ENCODE data around the gene SRY.
"Not testable (repeated sequence)": the region's sequence is repeated elsewhere in the genome, so short reads cannot be mapped to it uniquely, and the experiment has no call there.

SRY gene

GRCh38 chrY:2787600-2787999 is at the start of gene SRY:
SRY (minus strand) TSS chrY:2787682; CDS start chrY:2787603, 79 bp downstream.
- H3K9ac ChIP-seq (ENCODE audit: low read depth, low read length): no peak within 1 kb of the TSS
- no peaks in the 10 kb centered on the region for H3K4me1 ChIP-seq (ENCODE audit: control insufficient read depth, insufficient read depth, low read length)
- H3K36me3 ChIP-seq (ENCODE audit: control insufficient read depth, insufficient read depth, low read length): no peaks in the 10 kb centered on the region
- no peaks in the 10 kb centered on the region for H3K27me3 ChIP-seq (ENCODE audit: control insufficient read depth, insufficient read depth, low read length)
- no peak within 1 kb of the TSS for H3K27ac ChIP-seq (ENCODE audit: low read depth, low read length)
- H3K9me3 ChIP-seq (ENCODE audit: control insufficient read depth, insufficient read depth, low read length): no peaks in the 10 kb centered on the region
- H3K4me3 ChIP-seq (ENCODE audit: low read depth, low read length): no peak within 1 kb of the TSS

- H3K27me3 ChIP-seq (ENCODE audit: control insufficient read depth, insufficient read depth, low read length): no peaks in the 10 kb centered on the region
- no peak overlapping the region for H3K4me3 ChIP-seq (ENCODE audit: low read depth, low read length)
- no peak overlapping the region for H3K9ac ChIP-seq (ENCODE audit: low read depth, low read length)
- no peaks in the 10 kb centered on the region for H3K36me3 ChIP-seq (ENCODE audit: control insufficient read depth, insufficient read depth, low read length)
- H3K27ac ChIP-seq (ENCODE audit: low read depth, low read length): no peak overlapping the region
- no peaks in the 10 kb centered on the region for H3K4me1 ChIP-seq (ENCODE audit: control insufficient read depth, insufficient read depth, low read length)
- H3K9me3 ChIP-seq (ENCODE audit: control insufficient read depth, insufficient read depth, low read length): no peaks in the 10 kb centered on the region
These were observed 49.6 kb upstream of the SRY start for GRCh38 chrY:2837078-2837477.

- no peaks in the 10 kb centered on the region for H3K27me3 ChIP-seq (ENCODE audit: control insufficient read depth, insufficient read depth, low read length)
- H3K9ac ChIP-seq (ENCODE audit: low read depth, low read length): no peak overlapping the region
- H3K36me3 ChIP-seq (ENCODE audit: control insufficient read depth, insufficient read depth, low read length): no peaks in the 10 kb centered on the region
- H3K9me3 ChIP-seq (ENCODE audit: control insufficient read depth, insufficient read depth, low read length): no peaks in the 10 kb centered on the region
- H3K27ac ChIP-seq (ENCODE audit: low read depth, low read length): no peak overlapping the region
- H3K4me3 ChIP-seq (ENCODE audit: low read depth, low read length): no peak overlapping the region
- no peaks in the 10 kb centered on the region for H3K4me1 ChIP-seq (ENCODE audit: control insufficient read depth, insufficient read depth, low read length)
These were observed 47.7 kb upstream of the SRY start for GRCh38 chrY:2835230-2835629.

- Histone ChIP-seq H3K36me3 (ENCODE audit: control insufficient read depth, insufficient read depth, low read length) (no peaks in the 10 kb centered on the region), H3K9me3 (ENCODE audit: control insufficient read depth, insufficient read depth, low read length) (no peaks in the 10 kb centered on the region), H3K27me3 (ENCODE audit: control insufficient read depth, insufficient read depth, low read length) (no peaks in the 10 kb centered on the region), H3K9ac (ENCODE audit: low read depth, low read length) (no peak overlapping the region), H3K4me1 (ENCODE audit: control insufficient read depth, insufficient read depth, low read length) (no peaks in the 10 kb centered on the region), H3K27ac (ENCODE audit: low read depth, low read length) (no peak overlapping the region), H3K4me3 (ENCODE audit: low read depth, low read length) (no peak overlapping the region)
These were observed 41.0 kb upstream of the SRY start for GRCh38 chrY:2828497-2828896.

- Histone ChIP-seq H3K27ac (ENCODE audit: low read depth, low read length) (no peak overlapping the region), H3K4me1 (ENCODE audit: control insufficient read depth, insufficient read depth, low read length) (no peaks in the 10 kb centered on the region), H3K9ac (ENCODE audit: low read depth, low read length) (no peak overlapping the region), H3K4me3 (ENCODE audit: low read depth, low read length) (no peak overlapping the region), H3K27me3 (ENCODE audit: control insufficient read depth, insufficient read depth, low read length) (no peaks in the 10 kb centered on the region), H3K9me3 (ENCODE audit: control insufficient read depth, insufficient read depth, low read length) (no peaks in the 10 kb centered on the region), H3K36me3 (ENCODE audit: control insufficient read depth, insufficient read depth, low read length) (no peaks in the 10 kb centered on the region)
These were observed 37.0 kb upstream of the SRY start for GRCh38 chrY:2824471-2824870.

GRCh38 chrY:2817146-2817896 is 29.8 kb upstream of the SRY start:
- H3K27ac ChIP-seq (ENCODE audit: low read depth, low read length); H3K4me3 ChIP-seq (ENCODE audit: low read depth, low read length); H3K4me1 ChIP-seq (ENCODE audit: control insufficient read depth, insufficient read depth, low read length); H3K36me3 ChIP-seq (ENCODE audit: control insufficient read depth, insufficient read depth, low read length); H3K27me3 ChIP-seq (ENCODE audit: control insufficient read depth, insufficient read depth, low read length); H3K9ac ChIP-seq (ENCODE audit: low read depth, low read length); H3K9me3 ChIP-seq (ENCODE audit: control insufficient read depth, insufficient read depth, low read length): not testable (repeated sequence)

GRCh38 chrY:2800246-2800645 is 12.8 kb upstream of the SRY start:
- no peaks in the 10 kb centered on the region for H3K4me1 ChIP-seq (ENCODE audit: control insufficient read depth, insufficient read depth, low read length)
- H3K4me3 ChIP-seq (ENCODE audit: low read depth, low read length): no peak overlapping the region
- H3K27ac ChIP-seq (ENCODE audit: low read depth, low read length): no peak overlapping the region
- H3K9ac ChIP-seq (ENCODE audit: low read depth, low read length): no peak overlapping the region
- no peaks in the 10 kb centered on the region for H3K36me3 ChIP-seq (ENCODE audit: control insufficient read depth, insufficient read depth, low read length)
- H3K27me3 ChIP-seq (ENCODE audit: control insufficient read depth, insufficient read depth, low read length): no peaks in the 10 kb centered on the region
- no peaks in the 10 kb centered on the region for H3K9me3 ChIP-seq (ENCODE audit: control insufficient read depth, insufficient read depth, low read length)

- no peaks in the 10 kb centered on the region for H3K36me3 ChIP-seq (ENCODE audit: control insufficient read depth, insufficient read depth, low read length)
- no peaks in the 10 kb centered on the region for H3K4me1 ChIP-seq (ENCODE audit: control insufficient read depth, insufficient read depth, low read length)
- no peak overlapping the region for H3K27ac ChIP-seq (ENCODE audit: low read depth, low read length)
- H3K4me3 ChIP-seq (ENCODE audit: low read depth, low read length): no peak overlapping the region
- H3K9ac ChIP-seq (ENCODE audit: low read depth, low read length): no peak overlapping the region
- no peaks in the 10 kb centered on the region for H3K27me3 ChIP-seq (ENCODE audit: control insufficient read depth, insufficient read depth, low read length)
- H3K9me3 ChIP-seq (ENCODE audit: control insufficient read depth, insufficient read depth, low read length): no peaks in the 10 kb centered on the region
These were observed 10.5 kb upstream of the SRY start for GRCh38 chrY:2797991-2798390.

GRCh38 chrY:2796977-2797523 is 9.6 kb upstream of the SRY start:
- Histone ChIP-seq H3K36me3 (ENCODE audit: control insufficient read depth, insufficient read depth, low read length) (no peaks in the 10 kb centered on the region), H3K9ac (ENCODE audit: low read depth, low read length) (no peak overlapping the region), H3K27me3 (ENCODE audit: control insufficient read depth, insufficient read depth, low read length) (no peaks in the 10 kb centered on the region), H3K4me3 (ENCODE audit: low read depth, low read length) (no peak overlapping the region), H3K27ac (ENCODE audit: low read depth, low read length) (no peak overlapping the region), H3K9me3 (ENCODE audit: control insufficient read depth, insufficient read depth, low read length) (no peaks in the 10 kb centered on the region), H3K4me1 (ENCODE audit: control insufficient read depth, insufficient read depth, low read length) (no peaks in the 10 kb centered on the region)

GRCh38 chrY:2789756-2790155 is 2.3 kb upstream of the SRY start:
- no peak overlapping the region for H3K4me3 ChIP-seq (ENCODE audit: low read depth, low read length)

GRCh38 chrY:2786876-2787512 is 488 bp downstream of the SRY start:
- no peaks in the 10 kb centered on the region for H3K4me1 ChIP-seq (ENCODE audit: control insufficient read depth, insufficient read depth, low read length)
- no peak overlapping the region for H3K4me3 ChIP-seq (ENCODE audit: low read depth, low read length)
- H3K9me3 ChIP-seq (ENCODE audit: control insufficient read depth, insufficient read depth, low read length): no peaks in the 10 kb centered on the region
- H3K36me3 ChIP-seq (ENCODE audit: control insufficient read depth, insufficient read depth, low read length): no peaks in the 10 kb centered on the region
- no peak overlapping the region for H3K9ac ChIP-seq (ENCODE audit: low read depth, low read length)
- H3K27ac ChIP-seq (ENCODE audit: low read depth, low read length): no peak overlapping the region
- H3K27me3 ChIP-seq (ENCODE audit: control insufficient read depth, insufficient read depth, low read length): no peaks in the 10 kb centered on the region

More at GRCh38 chrY:2789756-2790155, 2.3 kb upstream of the SRY start:
- Histone ChIP-seq H3K4me1 (ENCODE audit: control insufficient read depth, insufficient read depth, low read length) (no peaks in the 10 kb centered on the region), H3K27me3 (ENCODE audit: control insufficient read depth, insufficient read depth, low read length) (no peaks in the 10 kb centered on the region), H3K27ac (ENCODE audit: low read depth, low read length) (no peak overlapping the region), H3K36me3 (ENCODE audit: control insufficient read depth, insufficient read depth, low read length) (no peaks in the 10 kb centered on the region), H3K9ac (ENCODE audit: low read depth, low read length) (no peak overlapping the region), H3K9me3 (ENCODE audit: control insufficient read depth, insufficient read depth, low read length) (no peaks in the 10 kb centered on the region)

Measured in HUES48 (cell line).